HG03103 (cell line): ENCODE measurements around the gene PSMA5.
A peak's percentile ranks its signal among the peaks of the same experiment; 100 is the strongest.
"Not testable (repeated sequence)": the region's sequence is repeated elsewhere in the genome, so short reads cannot be mapped to it uniquely, and the experiment has no call there.

ENCODE experiments used
- ATAC-seq: cut with Tn5 transposase; IDR thresholded peaks from one replicate; pipeline ENCODE4 v1.9.1; 2021; ENCODE audit warnings: low read depth; ENCODE audit not compliant: unreplicated experiment

PSMA5 gene

DNA sequence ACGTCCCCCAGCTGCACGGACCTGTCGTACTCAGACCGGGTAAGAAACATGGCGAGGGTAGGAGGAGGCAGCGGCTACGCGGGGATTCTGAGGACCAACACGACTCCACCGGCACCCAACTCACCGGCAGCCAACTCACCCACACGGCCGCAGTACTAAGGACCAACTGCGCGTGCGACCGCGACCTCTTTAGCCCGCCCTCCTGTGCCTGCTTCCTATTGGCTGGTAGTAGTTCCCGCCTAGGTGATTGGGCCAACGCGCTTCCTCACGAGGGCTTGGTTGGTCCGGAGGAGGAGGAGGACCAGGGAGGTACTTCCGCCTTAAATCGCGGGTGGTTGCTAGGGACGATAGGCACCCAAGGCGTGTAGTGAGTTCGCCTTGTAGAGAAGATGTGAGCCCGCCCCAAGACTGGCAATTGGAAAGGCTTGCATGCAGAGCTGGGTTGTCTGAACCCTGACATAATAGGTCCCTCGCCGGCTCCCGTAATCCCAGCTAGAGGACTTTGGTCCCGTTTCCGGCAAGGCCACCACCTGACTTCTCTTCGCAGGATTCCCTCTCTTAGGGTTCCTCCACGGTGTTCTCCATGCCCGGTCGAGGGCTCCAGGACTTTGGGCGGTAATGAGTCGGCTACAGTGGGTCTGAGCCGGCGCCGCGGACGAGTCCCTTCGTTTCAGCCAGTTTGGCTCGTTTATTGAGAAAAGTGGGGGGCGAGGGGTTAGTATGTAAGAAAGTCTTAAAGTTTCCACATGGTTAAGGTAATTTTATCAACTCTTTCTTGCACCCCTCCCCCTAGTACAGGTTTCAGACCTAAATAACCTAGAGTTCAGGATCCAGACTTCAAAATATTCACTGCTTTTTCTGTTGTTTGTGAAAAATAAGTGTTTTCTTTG is at the start of gene PSMA5:
Gene PSMA5, minus strand, starts transcription at position 168 of the 890 bp plus-strand sequence. Its CDS starts 118 bp downstream, at position 50.
- ATAC-seq, result peak; percentile 95

DNA sequence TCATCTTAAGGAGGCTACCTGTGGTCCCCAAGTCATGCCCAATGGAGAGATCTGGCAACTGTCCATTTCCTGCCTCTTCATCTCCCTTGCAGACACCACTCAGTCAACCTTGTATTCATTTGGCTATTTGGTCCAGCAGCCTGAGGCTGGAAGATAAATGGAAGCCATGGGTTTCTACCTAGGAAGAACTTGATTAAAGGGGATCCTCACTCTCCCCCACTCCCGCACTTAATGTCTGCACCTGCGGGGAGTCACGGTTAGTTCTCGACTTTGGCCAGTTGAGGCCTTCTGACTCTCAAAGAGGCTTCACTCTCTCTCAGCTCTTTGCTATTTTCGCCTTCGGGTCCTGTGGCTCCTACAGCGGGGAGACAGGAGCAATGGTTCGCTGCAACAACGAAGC is 49.0 kb upstream of the PSMA5 start:
- no peak for ATAC-seq

DNA sequence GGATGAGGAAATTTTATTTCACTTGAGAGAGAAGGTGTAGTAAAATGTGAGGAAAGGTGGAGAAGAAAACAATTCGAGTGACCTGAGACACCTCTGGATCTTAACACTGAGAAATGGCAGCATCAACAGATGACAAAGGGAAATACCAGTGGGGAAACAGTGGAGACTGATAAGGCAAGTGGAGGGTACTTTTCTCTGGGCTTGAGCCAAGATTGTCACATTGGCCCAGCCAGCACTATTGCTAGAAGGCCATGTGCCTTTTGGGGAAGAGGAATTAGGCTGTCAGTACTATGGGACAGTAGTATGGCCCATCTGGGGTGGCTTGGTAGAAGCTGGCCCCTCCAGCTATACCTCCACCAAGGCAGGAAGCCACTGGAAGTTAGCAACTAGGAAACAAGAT is 48.4 kb upstream of the PSMA5 start:
- ATAC-seq, result no peak

DNA sequence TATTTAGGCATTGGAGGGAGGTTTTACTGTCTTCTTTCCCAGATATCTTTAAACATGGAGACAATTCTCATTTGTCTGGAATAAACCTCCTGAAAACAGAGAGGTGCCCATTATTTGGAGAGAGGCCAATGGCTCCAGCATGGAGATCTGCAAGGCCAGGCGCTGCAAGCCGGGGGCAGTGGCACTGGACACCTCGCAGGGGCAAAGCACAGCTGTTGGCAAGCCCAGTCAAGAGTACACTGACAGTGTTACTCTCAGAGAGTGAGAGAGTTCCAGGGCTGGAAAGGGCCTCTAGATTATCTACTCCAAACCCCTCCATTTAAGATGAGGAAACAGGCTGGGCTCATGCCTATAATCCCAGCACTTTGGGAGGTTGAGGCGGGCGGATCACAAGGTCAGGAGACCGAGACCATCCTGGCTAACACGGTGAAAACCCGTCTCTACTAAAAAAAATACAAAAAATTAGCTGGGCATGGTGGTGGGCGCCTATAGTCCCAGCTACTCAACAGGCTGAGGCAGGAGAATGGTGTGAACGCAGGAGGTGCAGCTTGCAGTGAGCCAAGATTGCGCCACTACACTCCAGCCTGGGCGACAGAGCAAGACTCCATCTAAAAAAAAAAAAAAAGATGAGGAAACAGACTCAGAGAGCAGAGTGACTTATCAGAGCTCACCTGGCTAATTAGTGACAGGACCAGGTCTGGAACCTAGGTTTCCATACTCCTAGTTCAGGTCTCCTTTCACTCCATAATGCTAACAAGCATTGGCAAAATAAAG is 47.2 kb upstream of the PSMA5 start:
- ATAC-seq, result not testable (repeated sequence)

DNA sequence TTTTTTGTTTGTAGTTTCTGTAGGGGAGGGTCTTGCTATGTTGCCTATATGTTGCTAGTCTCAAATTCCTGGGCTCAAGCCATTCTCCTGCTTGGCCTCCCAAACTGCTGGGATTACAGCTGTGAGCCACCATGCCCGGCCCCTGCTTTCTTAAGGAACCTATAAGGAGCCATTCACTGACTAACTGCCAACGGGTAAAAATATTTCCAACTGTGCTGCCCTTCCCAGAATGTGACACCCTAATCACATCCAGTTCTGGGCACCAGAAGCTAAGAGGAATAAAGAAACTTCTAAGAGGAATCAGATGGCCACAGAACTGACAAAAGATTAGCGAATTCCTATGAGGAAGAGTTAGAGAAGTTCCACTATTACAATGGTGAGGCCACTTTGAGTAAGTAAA is 46.5 kb upstream of the PSMA5 start:
- no peak for ATAC-seq

DNA sequence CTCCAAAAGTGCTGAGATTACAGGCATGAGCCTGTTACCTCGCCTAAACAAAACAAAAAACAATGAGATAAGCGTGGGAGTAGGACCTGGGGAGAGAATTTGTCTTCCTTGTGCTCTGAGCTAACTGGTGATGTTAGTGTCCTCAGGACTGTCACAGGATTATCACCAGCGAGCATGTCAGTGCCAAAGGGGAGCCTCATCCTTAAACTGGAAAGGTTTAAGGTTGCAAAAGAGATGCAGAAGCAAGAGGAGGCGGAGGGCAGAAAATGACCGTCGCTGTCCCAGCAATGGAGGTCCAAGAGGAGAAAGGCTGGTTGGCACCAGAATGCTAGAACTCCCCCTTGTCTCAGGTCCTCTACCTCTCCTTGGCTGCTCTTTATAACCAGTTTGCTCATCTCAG is 44.0 kb upstream of the PSMA5 start:
- ATAC-seq, result no peak

DNA sequence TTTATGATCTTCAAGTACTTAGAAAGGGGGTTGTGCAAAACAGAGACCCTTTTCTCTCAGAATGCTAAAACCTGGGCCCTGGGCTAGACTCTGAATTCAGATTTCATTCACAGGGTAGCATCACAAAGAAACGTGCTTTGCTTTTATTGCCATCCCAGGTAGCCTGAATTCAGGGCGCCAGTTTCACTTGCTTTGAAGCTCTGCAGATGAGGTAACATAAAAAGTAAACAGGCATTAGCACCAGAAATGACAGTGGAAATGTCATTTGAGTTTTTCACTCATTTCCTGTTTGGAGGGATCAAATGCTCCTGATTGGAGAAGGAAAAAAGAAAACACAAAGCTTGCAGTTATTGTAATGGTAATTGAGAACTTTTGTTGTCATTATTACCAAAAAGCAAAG is 42.7 kb upstream of the PSMA5 start:
- no peak for ATAC-seq

DNA sequence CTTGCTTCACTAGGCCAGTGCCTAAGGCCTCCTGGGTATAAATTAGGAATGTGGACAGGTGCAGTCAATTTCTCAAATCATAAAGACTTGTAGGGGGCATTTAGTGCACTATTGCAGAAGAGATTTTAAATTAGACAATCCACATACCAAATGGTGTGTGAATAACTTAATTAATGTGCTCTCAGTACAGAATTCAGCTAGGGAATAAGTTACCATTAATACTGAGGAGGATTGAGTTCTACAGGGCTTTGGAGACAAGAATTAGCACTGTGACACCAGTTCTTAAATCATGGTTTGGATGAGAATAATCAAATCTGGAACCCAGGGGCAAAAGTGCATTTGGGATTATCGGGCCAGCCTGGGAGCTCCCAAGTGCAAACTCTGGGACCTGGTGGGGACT is 41.8 kb upstream of the PSMA5 start:
- ATAC-seq, result no peak

DNA sequence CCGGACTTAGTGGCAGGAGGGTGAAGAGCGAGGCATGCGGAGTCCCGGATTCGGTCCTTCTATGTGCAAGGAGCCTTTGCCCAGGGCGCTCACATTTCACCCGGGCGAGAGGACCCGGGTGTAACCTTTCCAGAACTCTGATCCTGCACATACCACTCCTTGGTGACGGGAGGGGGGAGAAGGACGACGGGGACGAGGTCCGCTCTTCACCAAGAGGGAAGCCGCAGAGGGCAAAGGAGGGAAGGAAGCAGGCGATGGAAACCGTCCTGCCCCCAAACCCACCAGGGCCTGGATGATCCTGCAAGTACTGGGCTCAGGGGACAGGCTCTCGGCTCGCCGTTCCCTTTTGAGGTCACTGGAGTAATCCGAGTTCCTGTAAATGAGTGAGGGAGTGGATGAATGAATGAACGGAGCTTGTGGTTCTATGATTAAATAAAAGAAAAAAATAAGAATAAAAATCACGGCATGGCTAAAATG is 41.1 kb upstream of the PSMA5 start:
- no peak for ATAC-seq

DNA sequence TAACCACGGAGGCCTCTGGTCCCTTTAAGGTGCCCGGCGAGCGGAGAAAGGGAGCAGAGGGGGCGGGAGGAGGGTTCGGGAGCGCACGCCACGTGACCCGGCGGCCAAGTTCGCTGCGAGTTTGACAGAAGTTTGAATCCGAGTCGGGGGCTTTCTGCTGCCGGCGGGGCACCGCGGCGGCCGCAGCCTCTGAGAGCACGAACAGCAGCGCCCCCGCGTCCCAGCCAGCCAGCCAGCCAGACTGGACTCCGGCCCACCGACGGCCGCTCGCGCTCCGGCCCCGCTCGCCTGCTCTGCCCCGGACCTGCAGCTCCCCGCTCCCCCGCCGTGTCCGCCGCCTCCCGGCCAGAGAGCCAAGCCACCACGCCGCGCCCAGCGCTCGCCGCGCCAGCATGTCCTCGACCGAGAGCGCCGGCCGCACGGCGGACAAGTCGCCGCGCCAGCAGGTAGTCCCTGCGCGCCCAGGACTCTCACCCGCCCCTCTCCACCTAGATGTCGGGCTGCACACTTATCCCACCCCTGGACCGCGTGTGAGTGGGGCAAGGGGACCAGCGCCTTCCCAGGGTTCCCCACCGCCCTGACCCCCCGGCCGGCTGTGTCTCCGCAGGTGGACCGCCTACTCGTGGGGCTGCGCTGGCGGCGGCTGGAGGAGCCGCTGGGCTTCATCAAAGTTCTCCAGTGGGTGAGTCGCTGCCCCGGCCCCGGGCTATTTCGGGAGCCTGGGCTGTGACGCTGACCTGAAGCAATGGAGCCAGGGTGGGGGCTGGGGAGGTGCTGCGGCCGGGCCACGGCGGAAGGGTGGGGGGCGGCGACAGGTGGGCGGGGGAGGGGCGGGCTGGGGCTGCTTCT is 40.4 kb upstream of the PSMA5 start, which contains the start of gene SYPL2:
Gene SYPL2, plus strand, starts transcription at position 95 of the 849 bp plus-strand sequence. Its CDS starts 298 bp downstream, at position 393.
- no peak for ATAC-seq

DNA sequence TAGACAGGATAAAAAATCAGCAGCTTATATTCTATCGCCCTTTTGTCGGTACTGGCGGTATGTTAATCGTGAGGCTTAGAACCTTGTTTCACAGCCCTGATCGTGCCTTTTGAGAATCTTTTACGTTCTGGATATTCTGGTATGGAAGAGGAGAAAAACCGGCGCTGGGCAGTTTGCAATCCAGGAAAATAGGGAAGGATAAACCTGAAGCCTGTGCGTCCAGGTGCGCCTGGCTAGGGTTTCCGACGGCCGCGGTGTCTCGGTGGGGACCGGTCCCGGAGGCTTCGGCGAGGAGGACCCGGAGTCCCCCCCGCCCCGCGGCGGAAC is 39.8 kb upstream of the PSMA5 start:
- no peak for ATAC-seq

DNA sequence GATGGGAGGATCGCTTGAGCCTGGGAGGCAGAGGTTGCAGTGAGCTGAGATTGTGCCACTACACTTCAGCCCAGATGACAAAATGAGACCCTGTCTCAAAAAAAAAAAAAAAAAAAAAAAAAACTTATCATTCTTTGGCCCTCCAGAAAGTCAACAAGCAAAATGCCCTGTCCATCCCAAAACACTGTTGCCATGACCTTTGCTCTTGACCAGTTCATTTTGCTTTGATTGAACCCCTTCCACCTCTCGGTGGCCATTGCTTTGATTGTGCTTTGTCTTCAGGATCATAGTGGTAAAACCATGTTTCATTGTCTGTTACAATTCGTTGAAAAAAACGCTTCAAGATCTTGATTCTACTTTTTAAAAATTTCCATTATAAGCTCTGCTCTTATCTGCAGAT is 31.6 kb upstream of the PSMA5 start:
- ATAC-seq, result no peak

DNA sequence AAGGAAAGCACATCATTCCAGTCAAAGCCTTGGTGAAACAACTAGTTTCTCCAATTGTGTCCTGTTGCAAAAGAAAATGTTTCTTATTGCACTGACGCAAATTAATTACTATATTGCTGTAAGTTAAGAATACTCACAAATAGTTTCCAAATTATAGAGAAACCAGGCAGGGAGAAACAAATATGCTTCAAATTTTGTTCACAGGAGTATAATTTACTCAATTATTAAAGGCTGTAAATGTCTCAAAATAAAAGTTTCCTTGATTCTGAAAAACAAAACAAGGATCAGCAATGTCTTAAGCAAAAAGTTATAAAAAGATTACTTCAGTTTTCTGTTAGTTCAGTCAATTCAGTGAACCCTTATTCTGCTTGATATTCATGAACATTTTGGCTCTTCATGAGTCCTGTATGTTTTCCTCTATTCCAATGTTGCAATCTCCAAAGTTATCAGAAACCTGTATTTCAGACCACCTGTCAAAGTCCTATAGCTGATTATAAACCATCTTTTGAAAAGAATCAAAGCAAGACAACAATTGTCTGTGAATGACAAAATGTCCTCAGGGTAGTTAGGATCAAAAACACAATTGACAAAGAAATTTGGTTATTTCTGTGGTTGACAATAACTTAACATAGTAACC is 28.4 kb upstream of the PSMA5 start:
- ATAC-seq, result no peak

DNA sequence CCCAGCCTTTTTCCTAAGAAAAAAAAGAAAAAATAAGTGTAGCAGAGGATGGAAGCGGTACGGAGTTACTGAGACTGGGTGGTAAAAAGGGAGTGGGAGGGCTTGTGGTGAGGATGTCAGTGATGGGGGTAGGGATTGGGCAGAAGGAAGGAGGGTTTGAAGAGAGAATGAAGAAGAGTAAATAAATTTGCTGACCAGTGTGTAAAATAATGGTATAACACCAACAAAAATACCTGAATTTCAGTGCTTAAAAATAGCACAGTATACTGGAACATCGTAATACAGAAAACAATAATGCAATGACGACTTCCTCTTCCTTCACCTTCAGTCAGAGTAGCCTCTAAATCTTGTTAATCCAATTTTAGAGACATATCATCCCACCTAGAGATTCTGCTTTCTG is 21.3 kb upstream of the PSMA5 start:
- no peak for ATAC-seq

DNA sequence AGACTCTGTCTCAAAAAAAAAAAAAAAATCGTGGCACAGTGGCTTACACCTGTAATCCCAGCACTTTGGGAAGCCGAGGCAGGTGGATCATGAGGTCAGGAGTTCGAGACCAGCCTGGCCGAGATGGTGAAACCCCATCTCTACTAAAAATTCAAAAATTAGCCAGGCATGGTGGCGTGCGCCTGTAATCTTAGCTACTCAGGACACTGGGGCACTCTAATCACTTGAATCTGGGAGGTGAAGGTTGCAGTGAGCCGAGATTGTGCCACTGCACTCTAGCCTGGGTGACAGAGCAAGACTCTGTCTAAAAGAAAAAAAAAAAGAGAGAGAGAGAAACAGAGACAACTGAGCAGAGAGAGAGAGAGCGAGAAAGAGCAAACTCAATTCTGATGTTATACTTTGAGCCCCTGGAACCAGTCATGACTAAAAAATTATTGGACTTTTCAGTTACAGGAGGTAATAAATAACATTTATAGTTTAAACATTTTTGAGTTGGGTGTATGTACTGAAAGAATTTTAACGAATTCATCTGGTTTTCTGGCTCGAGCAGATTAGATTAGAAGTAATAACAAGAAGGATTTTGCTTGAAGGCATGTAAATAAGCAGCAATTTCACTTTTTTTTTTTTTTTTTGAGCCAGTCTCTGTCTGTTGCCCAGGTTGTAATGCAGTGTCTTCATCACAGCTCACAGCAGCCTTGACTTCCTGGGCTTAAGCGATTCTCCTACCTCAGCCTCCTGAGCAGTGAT is 19.9 kb upstream of the PSMA5 start:
- ATAC-seq, result not testable (repeated sequence)

DNA sequence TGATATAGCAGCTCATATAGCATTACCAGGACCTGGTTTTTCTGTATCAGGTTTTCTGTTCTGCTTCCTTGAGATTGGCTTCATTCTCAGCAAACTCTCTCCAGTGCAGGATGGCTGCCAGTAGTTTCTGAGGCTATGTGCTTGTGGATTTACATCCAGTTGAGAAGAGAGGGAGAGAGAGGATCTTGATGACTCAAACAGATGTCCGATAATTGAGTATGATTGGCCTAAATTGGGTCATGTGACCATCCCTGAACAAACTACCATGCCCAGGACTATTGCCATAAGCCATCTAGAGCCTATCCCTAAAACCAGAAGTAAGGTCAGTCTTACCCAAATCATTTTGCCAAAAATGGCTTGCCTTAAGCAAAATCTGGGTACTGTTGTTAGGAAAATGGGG is 18.1 kb upstream of the PSMA5 start:
- no peak for ATAC-seq

DNA sequence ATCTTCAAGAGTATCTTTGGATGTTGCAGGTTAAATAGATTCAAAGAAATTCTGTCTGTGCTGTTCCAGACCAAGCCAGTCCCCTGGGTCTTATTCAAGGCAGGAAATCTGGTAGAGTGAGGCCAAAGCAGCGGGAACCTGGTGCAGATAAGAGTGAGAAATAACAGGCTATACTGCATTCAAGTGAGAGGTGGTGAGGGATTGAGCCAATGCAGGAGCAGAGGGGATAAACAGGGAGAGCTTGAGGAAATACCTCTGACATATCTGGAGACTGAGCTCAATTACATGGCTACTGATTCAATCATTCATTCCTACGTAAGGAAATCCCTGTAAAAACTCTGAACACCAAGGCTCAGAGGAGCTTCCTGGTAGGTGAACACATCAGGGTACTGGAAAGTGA is 17.2 kb upstream of the PSMA5 start:
- no peak for ATAC-seq

DNA sequence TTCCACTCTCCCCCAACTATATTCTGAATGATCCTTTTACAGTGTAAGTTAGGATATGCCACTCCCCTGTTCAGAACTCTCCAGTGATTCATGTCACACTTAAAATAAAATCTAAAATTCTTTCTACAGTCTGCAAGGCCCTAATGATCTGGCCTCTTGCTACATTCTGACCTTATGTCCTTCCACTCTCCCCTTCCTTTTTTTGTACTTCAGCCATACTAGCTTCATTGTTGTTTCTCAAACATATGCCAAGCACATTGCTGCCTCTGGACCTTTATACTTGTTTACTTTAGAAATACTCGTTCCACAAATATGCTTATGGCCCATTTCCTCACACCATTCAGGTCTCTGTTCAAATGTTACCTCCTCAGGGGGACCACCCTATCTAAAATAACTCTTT is 14.8 kb upstream of the PSMA5 start:
- no peak for ATAC-seq

DNA sequence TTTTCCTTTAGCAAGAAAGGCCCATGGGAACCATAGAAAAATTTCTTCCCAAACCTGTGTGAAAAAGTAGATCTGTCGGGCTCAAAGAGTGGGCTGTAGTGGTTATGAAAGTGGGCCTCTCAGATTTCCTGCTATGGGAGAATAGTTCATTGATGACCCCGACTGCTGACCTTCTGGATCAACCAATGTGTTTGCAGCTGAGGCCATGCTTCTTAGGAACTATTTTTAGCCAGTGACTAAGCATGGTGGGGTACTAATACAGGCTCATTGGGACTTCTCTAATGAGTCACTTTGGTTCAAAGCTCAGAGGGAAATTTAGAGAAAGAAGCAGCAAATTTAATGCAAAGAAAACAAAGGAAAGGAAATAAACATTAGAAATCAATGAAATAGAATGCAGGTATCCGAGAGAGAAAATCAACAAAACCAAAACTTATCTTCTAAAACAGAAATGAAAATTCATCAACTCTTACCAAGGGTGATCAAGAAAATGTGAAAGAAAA is 12.6 kb upstream of the PSMA5 start:
- no peak for ATAC-seq
